ENCODE results near the gene RPP40.

DNA sequence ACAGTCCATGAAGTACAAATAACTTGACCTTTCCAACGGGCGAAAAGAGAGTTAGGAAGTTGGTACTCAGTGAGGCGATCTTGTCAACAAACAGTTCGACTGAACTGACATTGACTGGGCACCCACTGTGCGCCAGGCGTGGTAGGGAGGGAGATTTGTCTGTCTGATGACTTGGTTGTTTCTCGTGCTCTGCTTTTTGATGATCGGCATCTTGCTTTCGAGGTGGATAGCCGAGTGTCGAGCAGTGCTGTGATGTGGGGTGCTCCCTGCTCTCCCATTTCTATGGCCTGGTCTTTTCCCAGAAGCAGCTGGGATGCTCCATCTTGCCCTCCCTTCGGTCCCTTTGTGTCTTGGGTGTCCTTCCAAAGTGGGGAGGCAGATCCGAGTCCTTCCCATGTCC lies 30.4 kb downstream of the RPP40 start:
- no peak for TF ChIP-seq POLR2A (IDR thresholded peaks at IDR 0.05)
- no peak for TF ChIP-seq CTCF (IDR thresholded peaks at IDR 0.05)
- TF ChIP-seq POLR2AphosphoS5 (IDR thresholded peaks at IDR 0.05), result no peak
- no peak for TF ChIP-seq EP300 (IDR thresholded peaks at IDR 0.05)
